PC-9 (cell line): Measurements from ENCODE around the gene BCL2.

ENCODE experiments used
- CTCF ChIP-seq: fragments of 200-600 bp; sonication (generic); conservative IDR thresholded peaks from 2 replicates; pipeline ENCODE4 v1.6.1; 2017; ENCODE audit warnings: mixed run types, antibody characterized with exemption, mild to moderate bottlenecking, moderate library complexity
- EZH2 ChIP-seq: fragments of 200-600 bp; sonication (generic); IDR thresholded peaks from 2 replicates; pipeline ENCODE4 v1.8.0; 2017; ENCODE audit warnings: antibody characterized with exemption, low read depth

GRCh38 chr18:63260380-63260754 is 59.2 kb downstream of the BCL2 start:
- TF ChIP-seq CTCF (no peak), EZH2 (no peak)
